HPDE6-E6E7 (cell line): ENCODE results near the gene SFMBT1.

ENCODE experiments used
- DNase-seq: peaks from one replicate; pipeline ENCODE4 v3.0.0; 2011; ENCODE audit warnings: missing footprints; ENCODE audit errors: extremely low spot score

The SFMBT1 gene

GRCh38 chr3:52990637-52991036, 55.2 kb downstream of the SFMBT1 start:
- no peak for DNase-seq

- DNase-seq, result no peak
Measured at GRCh38 chr3:52986938-52987337, 58.9 kb downstream of the SFMBT1 start.

- DNase-seq, result no peak
Measured at GRCh38 chr3:52986049-52986448, 59.8 kb downstream of the SFMBT1 start.

GRCh38 chr3:52983828-52984227, 62.0 kb downstream of the SFMBT1 start:
- DNase-seq, result no peak

DNA sequence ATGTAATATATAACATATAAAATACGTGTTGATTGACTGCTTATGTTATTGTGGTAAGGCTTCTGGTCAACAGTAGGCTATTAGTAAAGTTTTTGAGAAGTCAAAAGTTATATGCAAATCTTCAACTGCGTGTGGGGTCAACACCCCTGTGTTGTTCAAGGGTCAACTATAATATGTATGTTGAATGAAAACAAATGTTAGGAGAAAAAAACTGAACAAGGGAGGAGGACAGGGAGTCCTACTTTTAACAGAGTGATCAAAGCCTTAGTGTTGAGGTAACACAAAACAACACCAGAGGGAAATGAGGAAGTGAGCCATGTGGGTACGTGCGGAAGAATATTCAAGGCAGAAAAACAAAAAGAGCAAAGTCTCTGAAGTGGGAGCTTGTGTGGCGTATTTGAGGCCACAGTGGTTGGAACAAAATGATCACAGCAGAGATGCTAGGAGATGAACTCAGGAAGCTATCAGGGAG, 62.5 kb downstream of the SFMBT1 start:
- no peak for DNase-seq

- DNase-seq, result no peak
Measured at GRCh38 chr3:52982839-52983238, 63.0 kb downstream of the SFMBT1 start.

DNA sequence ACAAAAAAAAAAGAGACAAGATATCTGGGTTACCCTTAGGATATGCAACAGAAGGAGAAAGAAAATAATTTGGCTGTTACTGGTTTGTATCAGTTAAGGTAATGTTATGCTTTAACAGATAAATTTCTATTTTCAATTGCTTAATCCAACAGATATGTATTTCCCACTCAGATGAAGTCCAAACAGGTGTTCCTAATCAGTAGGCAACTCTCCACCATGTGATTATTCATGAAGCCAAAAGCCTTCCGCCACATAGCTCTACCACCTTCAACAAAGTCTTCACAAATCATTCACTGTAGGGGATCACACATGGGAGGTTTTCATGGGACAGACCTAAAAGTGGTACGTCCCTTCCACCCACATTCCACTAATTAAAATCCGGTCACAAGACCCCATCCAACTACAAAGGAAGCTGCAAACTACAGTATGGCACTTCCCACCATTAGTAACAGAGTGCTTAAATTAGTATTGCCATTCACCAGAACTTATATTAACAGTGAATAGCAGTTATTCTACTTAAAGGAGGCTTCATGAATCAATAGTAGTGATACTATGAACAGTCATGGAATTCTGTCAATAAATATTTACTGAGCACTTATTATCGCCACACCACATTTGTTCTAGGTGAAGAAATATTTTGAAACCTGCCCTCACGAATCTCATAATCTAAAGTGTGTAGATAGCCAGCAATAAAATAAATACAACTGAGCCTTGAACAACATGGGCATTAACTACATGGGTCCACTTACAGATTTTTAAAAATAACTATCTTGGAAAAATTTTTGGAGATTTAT, 66.5 kb downstream of the SFMBT1 start:
- DNase-seq, result no peak

DNA sequence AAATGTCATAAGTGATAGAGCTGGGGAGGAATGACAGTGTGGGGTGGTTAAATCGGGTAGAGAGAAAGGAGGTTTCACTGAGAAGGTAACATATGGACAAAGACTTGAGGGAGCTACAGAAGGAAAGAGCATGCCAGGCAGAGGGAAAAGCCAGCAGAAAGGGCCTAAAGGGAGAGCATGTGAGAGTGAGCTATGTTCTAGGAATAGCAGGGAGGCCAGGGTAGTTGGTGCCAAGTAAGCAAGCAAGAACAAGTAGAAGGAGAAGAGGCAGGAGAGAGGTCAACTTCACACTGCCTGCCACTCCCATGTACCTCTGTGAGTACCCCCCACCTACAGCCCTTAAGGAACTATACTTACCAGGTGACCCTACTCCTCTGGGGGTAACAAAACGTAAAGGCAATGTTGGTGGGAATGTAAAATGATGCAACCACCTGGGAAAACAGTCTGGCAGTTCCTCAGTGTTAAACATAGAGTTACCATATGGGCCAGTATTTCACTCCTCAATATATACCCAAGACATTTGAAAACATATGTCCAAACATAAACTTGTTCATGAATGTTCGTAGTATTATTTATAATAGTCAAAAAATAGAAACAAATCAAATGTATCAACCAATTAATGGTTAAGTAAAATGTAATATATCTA, 67.6 kb downstream of the SFMBT1 start:
- no peak for DNase-seq

DNA sequence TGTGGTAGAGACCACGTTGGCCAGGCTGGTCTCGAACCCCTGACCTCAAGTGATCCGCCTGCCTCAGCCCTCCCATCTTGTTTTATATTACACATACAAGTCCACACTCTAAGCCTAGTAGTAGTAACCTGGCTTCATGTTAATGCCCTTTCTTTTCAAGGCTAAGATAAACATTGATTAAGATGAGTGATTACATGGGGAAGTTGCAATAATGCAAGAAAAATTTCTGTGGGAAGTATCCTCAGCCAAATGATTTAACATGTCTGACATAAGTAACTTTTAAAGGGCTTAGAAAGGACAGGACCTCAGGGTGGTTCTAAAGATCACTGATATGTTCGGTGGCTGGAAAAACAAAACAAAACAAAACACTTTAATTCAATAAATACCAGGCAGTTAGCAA, 72.1 kb downstream of the SFMBT1 start:
- no peak for DNase-seq

- DNase-seq, result no peak
Measured at GRCh38 chr3:52971895-52972294, 74.0 kb downstream of the SFMBT1 start.

DNA sequence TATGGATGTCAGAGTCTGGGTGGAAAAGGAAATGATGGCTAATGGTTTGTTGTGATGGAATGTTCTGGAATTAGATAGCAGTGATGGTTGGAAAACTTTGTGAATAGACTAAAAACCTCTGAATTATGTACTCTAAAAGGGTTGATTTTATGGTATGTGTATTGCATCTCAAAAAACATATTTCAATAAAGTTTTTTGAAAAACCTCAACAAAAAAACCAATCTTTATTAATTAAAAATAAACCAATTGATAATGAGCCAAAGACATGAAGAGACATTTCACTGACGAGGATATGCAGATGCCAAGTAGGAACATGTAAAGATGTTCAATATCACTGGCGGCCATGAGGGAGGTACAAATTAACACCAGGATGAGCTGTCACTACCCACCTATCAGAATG, 78.5 kb downstream of the SFMBT1 start:
- DNase-seq, result no peak

- DNase-seq, result no peak
Measured at GRCh38 chr3:52962160-52962559, 83.7 kb downstream of the SFMBT1 start.

GRCh38 chr3:52959773-52960172, 86.1 kb downstream of the SFMBT1 start:
- DNase-seq, result no peak

- no peak for DNase-seq
Measured at GRCh38 chr3:52939600-52939999, 106.3 kb downstream of the SFMBT1 start.

- peak; percentile 25 for DNase-seq
Measured at GRCh38 chr3:52934630-52935530, 111.0 kb downstream of the SFMBT1 start.

- DNase-seq, result no peak
Measured at GRCh38 chr3:52931889-52932288, 114.0 kb downstream of the SFMBT1 start.

DNA sequence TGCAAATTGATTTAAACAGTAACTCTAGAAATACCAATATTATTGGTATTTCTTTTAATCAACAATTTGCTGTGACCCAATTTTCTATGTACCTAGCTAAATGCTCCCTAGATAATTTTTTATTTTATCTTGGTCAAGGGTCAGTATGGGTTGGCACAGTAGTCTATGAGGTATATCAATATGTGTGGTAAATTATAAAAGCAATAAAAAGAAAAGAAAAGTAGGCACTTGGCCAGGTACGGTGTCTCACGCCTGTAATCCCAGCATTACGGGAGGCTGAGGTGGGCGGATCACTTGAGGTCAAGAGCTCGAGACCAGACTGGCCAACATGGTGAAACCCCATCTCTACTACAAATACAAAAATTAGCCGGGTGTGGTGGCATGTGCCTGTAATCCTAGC, 114.5 kb downstream of the SFMBT1 start:
- DNase-seq, result no peak

GRCh38 chr3:52930748-52931147, 115.1 kb downstream of the SFMBT1 start:
- no peak for DNase-seq

- DNase-seq, result no peak
Measured at GRCh38 chr3:52926554-52926953, 119.3 kb downstream of the SFMBT1 start.

DNA sequence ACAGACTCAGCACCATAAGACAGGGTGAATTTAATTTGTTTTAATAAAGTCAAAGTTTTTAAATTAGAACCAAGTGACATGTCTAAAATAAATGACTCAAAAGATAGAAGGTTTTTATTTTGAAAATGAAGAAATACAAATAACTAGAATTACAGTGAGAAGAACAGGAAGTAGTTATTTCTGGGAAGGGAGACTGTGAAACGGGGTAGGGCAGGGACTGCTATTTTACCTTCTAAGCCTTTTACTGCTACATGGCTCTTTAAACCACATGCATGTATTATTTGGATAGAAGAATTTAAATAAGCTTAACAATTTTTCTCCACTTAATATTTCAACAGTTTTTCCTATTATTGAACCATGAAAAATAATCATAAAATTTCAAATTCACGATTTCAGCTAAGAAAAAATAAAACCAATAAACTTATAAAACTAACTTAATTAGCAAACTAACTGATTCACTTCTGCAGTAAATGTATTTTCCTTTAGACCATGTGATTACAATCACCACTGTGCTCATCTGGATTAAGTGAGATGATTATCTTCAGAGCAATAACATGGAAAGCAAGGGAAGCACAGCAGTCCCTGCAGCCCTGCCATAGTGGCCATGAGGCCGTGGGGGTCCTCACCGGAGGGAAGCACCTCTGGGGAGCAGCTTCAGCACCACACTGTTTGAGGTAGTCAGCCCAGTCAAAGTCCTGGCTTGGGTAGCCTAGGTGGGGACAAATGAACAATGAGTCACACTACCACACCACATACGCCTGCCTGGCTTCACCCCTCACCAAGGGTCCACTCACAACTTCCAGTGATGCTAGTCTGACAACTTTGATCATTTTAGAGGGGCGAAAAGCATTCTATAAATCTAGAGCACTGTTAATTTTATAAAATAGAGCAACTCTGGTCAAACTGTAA, 120.2 kb downstream of the SFMBT1 start:
- no peak for DNase-seq

GRCh38 chr3:52923963-52924362, 121.9 kb downstream of the SFMBT1 start:
- no peak for DNase-seq
